Pons (tissue), 1 donor: Measurements from ENCODE around the gene AIM2.
"Not testable (repeated sequence)": the region's sequence is repeated elsewhere in the genome, so short reads cannot be mapped to it uniquely, and the experiment has no call there.

Source experiments
- DNase-seq: peaks from one replicate; pipeline ENCODE4 v3.0.0-alpha.2; 2016; ENCODE audit warnings: low spot score

AIM2 gene

GRCh38 chr1:159079525-159079924 lies 3.0 kb upstream of the AIM2 start:
- DNase-seq, result no peak

GRCh38 chr1:159077120-159077961 lies 775 bp upstream of the AIM2 start:
- no peak for DNase-seq

GRCh38 chr1:159071970-159072582 lies 4.5 kb downstream of the AIM2 start:
- DNase-seq, result peak; percentile 88

GRCh38 chr1:159068886-159069285 lies 7.7 kb downstream of the AIM2 start:
- no peak for DNase-seq

- peak; percentile 82 for DNase-seq
Observed at GRCh38 chr1:159067699-159068621, 8.6 kb downstream of the AIM2 start.

- no peak for DNase-seq
Observed at GRCh38 chr1:159066108-159066507, 10.5 kb downstream of the AIM2 start.

- DNase-seq, result no peak
Observed at GRCh38 chr1:159065106-159065505, 11.5 kb downstream of the AIM2 start.

GRCh38 chr1:159058751-159059150 lies 17.8 kb downstream of the AIM2 start:
- no peak for DNase-seq

GRCh38 chr1:159056069-159056698 lies 20.4 kb downstream of the AIM2 start:
- DNase-seq, result peak; percentile 53

GRCh38 chr1:159055181-159055641 lies 21.4 kb downstream of the AIM2 start:
- DNase-seq, result no peak

- no peak for DNase-seq
Observed at GRCh38 chr1:159054427-159054826, 22.1 kb downstream of the AIM2 start.

GRCh38 chr1:159051436-159051835 lies 25.1 kb downstream of the AIM2 start:
- no peak for DNase-seq

GRCh38 chr1:159046486-159046885 lies 30.1 kb downstream of the AIM2 start:
- not testable (repeated sequence) for DNase-seq

- no peak for DNase-seq
Observed at GRCh38 chr1:159040893-159041724, 35.5 kb downstream of the AIM2 start.

GRCh38 chr1:159040206-159040605 lies 36.4 kb downstream of the AIM2 start:
- DNase-seq, result no peak

GRCh38 chr1:159030877-159031447 lies 45.6 kb downstream of the AIM2 start:
- no peak for DNase-seq

GRCh38 chr1:159030311-159030710 lies 46.3 kb downstream of the AIM2 start:
- DNase-seq, result no peak

GRCh38 chr1:159026841-159027240 lies 49.7 kb downstream of the AIM2 start:
- not testable (repeated sequence) for DNase-seq

GRCh38 chr1:159025043-159025442 lies 51.5 kb downstream of the AIM2 start:
- DNase-seq, result no peak

GRCh38 chr1:159023723-159024122 lies 52.8 kb downstream of the AIM2 start:
- DNase-seq, result no peak
